Muscle of back (tissue), 11 donors: Measurements from ENCODE around the gene TMEM52. TPM values are rescaled to one million over a fixed set of nuclear protein-coding genes. Genes with fewer than 3 reads are reported as not detected.
A peak's percentile ranks its signal among the peaks of the same experiment; 100 is the strongest.
"Not testable (repeated sequence)": the region's sequence is repeated elsewhere in the genome, so short reads cannot be mapped to it uniquely, and the experiment has no call there.

Experiments
- DNase-seq, 3 donors: peaks; one replicate each; pipeline versions ENCODE4 v3.0.0 to v3.0.0-alpha.2; 2013
- polyA plus RNA-seq, 10 donors: library from polyadenylated mRNA; unstranded; fragments of 120-200 nt; gene quantifications; one replicate each; pipeline ENCODE4 v1.2.1, GENCODE V29; 2013; ENCODE audit not compliant: insufficient read length in 10 of 10

TMEM52 gene
- polyA plus RNA-seq, 10 donors = 28.9 to 90.1 (median 70.3) TPM

DNA sequence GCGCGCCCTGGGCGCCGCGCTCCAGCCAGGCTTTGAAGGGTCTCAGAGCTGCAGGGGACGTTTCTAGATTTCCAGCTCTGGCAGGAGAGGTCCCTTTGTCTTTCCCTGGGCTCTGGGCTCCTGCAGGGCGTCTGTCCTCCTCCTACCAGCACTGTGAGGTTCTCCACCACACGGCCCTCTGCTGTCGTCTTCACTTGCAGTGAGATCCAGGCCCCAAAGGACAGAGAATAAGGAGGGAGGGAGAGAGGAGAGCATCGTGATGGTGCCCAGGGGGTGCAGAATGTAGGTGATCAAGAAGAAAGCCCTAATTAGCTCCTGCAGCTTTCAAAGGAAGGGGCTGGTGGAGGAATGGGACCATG lies 24.0 kb downstream of the TMEM52 start:
- no peak for DNase-seq

DNA sequence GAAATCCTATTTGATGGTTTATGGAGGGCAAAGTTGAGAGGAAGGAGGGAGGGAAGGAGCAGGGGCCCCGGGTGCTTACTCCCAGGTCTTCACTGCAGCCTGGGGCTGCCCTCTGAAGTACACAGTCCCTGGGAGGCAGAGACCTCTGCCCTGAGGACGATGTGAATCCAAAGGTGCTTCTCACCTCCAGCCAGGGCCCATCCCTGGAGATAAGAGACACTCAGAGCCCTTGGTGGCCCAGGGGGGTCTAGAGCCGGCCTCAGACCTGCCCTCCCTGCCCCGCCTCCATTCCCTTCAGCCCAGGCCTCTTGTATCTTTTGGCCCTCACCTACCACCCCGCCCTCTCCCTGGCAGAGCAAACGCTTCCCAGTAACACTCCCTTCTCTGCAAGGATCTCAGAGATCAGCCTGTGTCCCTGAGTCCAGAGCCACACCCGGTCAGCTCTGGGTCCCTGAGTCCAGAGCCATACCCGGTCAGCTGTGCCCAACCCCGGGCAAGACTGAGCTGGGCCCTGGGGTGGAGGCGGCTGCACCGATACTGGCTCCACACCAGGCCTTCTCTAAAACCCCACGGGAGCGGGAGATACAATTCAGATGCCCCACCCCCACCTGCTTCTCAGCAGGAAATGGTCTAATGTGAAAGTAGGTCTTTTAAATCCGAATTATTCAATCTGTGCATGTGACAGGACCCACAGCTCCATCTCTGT lies 24.6 kb downstream of the TMEM52 start:
- DNase-seq = no peak

DNA sequence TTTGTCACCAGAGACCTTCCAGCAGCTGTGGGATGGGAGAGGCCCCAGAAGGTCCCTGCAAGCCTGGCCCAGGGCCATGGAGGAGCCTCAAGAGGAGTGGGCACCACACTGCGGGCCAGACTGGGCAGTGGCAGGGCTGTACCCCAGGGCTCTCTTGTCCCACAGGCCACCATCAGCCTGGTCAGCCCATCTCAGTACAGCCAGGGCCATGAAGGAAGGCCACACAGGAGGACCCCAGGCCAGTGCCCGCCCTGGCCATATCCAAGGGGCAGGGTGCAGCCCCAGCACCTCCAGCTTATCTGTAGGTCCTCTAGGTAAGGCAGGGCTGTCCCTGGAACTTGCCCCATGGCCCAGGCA lies 25.1 kb downstream of the TMEM52 start:
- no peak for DNase-seq

DNA sequence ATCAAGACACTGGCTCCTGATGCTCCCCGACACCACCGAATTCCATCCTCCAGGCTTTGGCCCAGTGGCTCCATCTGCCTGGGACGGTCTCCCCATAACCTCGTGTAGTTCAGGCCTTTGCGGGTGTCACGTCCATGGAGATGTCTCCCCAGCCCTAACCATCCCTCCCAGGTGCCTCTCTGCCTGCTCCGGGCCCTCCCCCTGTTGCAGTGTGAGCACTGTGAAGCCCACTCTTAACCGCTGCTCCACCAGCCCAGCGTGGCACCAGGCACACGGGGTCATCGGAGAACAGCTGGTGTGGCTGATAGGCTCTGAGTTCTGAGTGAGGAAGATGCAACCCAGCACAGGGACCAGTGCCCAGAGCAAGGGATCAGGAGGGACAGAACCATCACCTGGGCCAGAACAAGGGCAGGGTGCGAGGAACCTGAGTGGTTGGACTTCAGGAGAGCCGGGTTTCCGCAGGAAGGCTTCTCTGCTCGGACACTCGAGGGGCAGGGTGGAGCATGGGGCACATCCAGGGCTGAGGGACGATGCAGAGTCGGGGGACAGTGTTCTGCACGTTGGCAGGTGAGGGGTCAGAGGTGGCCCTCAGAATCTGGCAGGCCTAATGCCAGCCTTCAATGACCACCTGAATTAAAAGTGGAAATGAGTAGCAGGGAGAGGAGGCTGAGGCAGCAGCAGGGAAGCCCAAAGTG lies 25.6 kb downstream of the TMEM52 start:
- no peak for DNase-seq

DNA sequence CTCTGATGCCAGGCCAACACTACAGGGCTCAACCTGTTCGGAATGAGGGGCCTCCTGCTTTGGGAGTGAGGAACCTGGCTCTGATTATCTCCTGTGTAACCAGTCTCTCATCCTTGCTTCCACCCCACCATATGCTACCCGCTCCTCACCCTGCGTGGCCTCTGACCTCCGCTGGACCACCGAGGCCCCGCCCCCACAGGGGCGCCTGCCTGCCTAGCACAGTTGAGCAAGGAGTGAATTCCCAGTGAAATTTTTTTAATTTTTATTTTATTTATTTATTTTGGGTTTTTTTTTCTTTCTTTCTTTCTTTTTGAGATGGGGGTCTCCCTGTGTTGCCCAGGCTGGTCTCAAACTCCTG lies 26.3 kb downstream of the TMEM52 start:
- DNase-seq = no peak

DNA sequence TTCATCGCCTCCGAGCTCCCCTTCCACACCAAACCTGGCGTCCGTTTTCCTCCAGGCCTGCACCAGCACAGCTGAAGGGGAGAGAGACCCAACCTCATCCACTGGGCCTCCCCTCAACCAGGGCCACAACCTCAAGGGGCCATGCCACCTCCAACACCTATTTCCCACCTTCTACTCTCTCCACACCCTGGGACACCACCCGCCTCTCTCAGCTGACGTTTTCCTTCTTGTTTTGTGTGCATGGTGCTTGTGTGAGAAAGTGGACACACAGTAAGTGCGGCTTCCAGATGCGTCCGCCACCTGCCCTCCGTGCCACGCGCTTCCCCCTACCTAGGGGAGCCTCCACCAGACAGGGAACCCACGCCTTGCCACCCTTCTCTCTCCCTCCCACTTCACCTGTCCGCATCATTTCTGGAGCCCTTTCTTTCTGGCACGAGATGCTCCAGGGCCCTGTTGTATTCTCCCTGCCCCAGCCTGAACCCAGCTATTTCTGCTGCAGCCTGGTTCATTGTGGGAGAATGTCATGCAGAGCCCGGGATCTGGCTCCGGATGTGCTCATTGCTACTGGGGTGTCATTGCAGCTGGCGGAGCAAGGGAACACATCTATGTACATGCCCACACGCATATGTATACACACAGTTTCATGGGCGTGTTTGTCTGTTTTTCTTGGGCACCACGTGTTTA lies 26.9 kb downstream of the TMEM52 start:
- DNase-seq = no peak

DNA sequence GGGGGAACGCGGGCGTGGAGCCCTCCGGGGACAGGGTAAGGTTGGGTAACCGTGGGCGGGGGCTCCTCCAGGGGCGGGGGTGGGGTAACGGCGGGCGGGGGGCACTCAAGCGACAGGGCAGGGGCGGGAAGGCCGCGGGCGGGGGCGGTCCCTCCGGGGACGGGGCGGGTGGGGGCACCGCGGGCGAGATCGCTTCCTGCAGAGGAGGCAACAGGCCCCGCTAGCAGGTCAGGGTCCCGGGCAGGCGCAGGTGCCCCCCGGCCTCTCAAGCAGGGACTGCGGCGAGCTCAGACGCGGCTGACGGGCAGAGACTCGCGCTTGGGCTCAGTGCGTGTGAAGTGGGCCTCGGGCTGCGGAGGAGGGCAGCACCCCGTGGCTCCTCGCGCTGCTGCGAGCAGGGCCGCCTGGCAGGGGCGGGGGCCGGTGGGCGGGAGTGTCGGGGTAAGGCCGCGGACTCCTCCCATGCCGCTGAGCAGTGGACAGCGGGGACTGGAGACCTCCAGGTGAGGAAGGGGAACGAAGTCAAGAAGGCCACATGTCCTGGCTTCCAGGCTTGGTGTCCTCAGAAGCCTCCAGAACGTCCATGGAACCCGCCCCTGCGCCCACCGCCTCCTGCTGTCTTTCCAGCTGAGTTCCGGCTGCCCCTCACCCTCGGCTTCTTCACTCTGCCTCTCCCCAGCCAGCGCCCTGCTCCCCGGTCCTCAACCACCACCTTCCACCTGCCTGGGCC lies 27.6 kb downstream of the TMEM52 start:
- peak; percentile 45 to 85 (median 57) for DNase-seq

DNA sequence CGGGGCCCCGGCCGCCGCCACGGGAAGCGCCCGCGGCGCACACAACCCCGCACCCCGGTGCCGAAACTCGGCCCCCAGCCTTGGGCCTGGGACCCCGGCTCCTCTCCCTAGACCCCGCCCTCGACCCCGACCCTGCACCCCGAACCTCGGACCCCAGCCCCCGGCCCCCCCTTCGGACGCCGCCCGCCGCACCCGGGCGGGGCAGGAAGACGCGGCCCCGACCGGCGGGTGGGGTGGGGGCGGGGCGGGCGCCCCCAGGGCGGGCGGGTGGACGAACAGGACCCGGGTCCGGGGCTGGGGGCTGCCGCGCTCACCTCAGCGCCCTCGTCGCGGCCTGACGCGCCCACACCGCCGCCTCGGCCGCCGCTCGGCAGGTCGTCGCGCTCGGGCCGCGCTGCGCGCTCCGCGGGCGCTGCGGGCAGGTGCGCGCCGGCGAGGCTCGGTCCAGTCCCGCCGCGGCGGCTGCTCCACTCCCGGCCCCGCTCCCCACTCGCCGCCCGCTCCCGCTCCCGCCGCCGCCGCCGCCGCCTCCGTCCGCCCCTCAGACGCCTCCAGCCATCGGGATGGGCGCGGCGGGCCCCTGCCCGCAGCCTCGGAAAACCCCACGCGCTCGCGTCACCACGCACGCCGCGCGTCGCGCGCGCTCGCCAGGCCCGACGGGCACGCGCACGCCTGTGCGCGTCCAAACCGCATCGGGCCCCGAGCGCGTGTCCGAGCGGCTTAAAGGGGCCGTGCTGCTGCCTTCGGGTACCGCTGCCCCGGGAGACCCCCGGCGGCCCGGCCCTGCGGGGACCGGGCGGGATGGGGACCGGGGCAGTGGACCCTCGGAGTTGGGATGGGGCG lies 28.4 kb downstream of the TMEM52 start, which contains the start of gene GNB1:
GNB1 (minus strand) TSS at position 582 of the 843 bp plus-strand sequence. CDS start 65,634 bp downstream, outside the sequence.
- DNase-seq = peak; percentile 94 to 98 (median 97)

DNA sequence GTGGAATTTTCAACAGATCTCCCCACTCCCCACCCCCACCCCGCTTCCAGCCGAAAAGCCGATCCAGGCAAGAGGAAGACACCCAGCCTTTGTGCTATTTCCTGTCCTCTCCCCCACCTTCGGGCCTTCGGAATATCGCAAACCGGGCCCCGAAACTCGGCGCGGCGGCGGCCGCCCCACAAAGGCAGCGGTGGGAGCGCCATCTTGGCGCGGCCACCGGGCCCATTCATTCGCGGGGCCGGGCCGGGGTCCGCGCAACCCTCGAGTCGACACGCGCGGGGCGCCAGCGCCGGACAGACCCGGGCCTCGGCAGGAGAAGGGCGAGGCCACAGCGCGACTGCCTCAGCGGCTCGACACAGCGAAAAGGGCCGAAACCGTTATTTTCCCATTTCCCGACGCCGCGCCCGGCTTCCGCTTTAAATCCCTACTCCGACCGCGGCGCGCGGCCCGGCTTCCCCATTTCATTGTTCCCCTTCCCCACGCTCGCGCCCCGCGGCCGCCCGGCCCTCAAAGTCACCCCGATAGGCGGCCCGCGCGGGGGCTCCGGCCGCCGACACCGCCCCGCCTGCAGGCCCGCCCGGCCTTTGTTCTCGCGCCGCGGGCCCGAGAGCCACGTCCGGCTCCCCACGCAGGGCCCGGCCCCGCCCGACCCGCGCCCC lies 29.1 kb downstream of the TMEM52 start:
- DNase-seq = peak in 2 of 3 donors; percentile 51 to 80

DNA sequence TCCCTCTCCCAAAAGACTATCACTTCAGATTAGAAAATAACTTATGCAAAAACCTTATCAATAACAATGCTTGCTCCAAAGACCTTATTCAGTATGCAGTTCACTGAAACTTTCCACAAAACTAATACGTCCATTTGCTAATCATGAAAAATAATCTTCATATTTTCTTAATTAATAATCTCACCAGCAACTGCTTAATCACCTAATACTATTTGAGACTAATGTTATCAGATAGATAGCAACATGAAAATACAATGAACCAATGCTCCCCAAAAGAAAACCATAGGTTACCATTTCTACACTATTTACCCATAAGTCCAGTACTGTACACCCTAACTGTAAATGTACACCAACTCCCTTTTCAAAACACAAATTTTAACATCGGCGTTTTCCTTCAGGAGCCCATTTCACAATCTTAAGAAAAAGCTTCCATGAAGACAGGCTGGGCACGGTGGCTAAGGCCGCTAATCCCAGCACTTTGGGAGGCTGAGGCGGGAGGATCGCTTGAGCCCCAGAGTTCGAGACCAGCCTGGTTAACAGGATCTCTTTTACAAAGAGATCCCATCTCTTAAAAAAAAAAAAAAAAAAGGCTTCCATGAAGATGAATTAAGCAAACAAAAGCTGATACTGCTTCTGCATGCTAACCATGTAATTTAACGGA lies 29.9 kb downstream of the TMEM52 start:
- DNase-seq = no peak

DNA sequence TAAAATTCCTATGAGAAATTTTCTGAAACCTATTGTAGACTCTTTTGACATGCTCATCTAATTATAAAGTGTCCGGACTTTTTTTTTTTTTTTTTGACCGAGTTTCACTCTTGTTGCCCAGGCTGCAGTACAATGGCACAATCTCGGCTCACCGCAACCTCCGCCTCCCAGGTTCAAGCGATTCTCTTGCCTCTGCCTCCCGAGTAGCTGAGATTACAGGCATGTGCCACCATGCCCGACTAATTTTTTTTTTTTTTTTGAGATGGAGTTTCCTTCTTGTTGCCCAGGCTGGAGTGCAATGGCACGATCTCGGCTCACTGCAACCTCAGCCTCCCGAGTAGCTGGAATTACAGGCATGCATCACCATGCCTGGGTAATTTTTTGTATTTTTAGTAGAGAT lies 35.2 kb downstream of the TMEM52 start:
- not testable (repeated sequence) for DNase-seq

DNA sequence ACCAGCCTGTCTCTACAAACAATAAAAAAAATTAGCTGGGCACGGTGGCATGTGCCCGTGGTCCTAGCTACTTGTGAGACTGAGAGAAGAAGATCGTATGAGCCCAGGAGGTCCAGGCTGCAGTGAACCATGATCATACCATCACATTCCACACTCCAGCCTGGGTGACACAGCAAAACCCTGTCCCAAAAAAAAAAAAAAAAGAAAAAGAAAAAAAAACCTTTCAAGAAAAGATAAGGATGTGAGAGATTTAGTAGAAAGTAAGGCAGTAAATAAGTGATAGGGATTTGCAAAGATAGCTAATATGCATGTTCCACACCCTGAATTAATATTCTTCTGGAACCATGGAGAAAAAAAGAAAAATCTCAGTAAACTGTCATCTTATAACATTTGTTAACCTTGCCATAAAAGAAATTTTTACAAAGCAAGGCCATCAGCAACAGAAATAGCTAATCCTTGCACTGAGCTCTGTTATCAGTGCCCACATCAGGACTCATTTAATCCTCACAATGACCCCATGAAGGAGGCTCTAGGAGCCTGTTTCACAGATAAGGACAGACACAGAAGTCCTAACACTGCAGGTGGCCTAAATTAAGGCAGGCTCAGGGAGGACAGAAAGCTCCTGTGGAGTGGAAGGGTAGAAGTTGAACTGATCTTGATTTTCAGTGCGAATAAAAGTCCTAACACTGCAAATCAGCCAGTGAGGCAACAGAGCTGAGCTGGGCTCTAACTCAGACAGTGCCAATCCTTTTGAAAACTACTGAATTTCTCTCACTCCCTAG lies 35.8 kb downstream of the TMEM52 start:
- DNase-seq = no peak

DNA sequence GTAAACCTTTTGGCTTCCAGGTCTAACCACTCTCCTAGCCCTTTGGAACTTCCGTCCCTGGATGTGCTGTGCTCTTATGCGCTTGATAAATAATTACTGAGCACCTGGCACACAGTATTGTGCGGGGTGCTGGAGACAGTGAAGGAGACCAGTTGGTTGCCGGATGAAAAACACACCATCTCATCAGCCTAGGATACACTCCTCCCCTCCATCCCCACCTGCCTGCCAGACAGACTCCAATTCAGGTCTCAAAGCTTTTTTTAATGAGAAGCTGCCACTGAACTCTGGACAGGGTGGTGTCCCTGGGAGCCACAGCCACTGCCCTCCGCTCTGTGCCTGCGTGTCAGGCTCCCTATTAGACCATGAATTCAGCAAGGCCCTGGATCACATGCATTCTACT lies 37.4 kb downstream of the TMEM52 start:
- DNase-seq = no peak

DNA sequence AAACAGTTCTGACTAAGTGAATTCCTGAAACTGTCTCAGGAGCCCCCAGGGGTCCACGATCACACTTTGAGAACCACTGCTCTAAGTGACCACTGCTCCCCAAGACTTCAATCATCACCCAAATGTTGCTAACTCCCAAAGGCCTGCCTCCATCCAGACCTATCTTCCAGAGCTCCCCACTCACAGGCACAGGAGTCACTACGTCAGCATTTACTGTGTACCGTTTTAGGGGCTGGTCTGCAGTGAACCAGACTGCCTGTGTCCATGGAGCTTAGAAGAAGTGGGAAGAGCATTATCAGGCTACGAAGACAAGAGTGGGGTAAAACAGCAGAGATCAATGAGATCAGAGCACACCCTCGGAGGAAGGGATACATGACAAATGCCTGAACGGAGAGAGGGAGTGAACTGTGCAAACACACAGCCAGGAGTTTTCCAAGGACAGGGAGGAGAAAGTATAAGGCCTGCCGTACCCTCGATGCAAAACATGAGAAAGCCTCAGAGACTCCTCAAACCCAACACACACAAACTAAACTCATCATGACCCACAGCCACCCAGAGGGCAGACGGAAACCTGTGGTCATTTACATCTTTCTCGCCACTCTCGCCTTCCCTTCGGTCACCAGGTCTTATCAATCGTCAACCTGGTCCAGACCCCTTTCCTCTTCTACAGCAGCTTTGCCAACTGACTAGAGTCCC lies 38.3 kb downstream of the TMEM52 start:
- no peak for DNase-seq

DNA sequence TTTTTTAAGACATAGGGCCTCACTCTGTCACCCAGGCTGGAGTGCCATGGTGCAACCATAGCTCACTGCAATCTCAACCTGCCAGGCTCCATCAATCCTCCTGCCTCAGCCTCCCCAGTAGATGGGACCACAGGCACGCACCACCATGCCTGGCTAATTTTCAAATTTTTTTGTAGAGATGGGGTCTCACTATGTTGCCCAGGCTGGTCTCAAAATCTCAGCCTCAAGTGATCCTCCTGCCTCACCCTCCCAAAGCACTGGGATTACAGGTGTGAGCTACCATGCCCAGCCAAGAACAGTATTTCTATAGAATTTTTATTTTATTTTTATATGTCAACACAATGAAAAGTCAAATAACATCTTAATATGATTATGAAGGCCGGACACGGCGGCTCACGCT lies 39.1 kb downstream of the TMEM52 start:
- no peak for DNase-seq

DNA sequence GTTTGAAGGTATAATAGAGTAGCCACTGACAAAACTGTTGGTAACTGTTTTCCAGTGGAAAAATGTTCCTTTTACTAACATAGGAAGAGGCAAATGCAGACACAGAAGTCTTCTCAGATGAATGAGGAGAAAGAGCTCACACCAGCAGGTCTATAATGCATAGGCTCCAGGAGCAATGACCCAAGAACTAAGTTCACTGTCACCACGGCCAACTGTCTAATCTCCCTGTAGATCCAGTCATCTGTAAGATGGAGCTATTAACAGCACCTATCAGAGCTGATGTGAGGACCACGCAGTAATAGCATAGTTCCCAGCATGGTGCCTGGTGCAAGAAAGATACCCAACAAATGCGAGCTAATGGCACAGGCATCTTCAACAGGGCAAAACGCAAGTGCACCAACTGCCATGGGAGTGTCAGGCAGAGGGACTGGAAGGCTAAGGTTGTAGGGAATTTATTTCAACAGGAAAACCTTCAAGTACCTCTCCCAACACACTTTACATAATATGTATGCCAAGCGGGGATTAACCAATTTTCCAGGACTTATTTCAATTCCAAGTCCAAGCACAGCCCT lies 41.1 kb downstream of the TMEM52 start:
- DNase-seq = no peak

DNA sequence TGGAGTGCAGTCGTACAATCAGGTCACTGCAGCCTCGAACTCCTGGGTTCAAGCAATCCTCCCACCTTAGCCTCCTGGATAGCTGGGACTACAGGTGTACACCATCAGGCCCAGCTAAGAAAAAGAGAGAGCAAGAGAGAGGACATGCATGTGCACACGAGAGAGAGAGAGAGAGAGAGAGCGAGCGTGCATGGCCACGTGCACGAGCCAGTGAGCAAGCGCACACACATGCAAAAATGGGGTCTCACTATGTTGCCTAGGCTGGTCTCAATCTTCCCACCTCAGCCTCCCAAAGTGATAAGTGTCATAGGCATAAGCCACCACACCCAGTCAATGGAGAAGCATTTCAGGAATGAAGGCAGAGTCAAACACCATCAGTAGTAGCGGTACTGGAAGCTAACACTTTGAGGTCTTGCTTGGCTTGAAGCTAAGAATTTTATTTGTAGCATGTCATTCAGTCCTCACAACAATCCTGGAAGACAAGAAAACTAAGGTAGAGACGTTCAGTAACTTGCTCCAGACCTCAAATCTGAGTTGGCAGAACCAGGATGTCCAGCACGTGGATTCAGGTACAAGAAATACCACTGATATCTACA lies 42.6 kb downstream of the TMEM52 start:
- DNase-seq = no peak

DNA sequence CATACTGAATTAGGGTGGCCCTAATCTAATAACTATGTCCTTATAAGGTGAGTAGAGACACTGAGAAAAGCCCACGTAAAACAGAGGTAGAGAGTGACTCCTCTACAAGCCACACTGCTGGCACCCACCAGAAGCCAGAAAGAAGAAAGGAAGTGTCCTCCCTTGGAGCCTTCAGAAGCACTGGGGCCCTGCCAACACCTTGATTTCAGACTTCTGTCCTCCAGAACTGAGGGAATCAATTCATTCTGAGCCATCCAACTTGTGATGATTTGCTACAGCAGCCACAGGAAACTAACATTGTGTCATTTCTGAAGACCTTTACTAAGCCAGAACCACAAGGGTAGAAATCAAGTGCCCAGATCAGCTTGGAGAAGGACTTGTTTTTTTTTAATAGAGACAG lies 43.1 kb downstream of the TMEM52 start:
- no peak for DNase-seq
